Stimulated activated naive CD8-positive, alpha-beta T cell treated with anti-CD3 and anti-CD28 coated beads, Interleukin-15, amount 100 ng/mL, for 72 hours (primary cell): ENCODE measurements around the gene RBM15B.
"Not testable (repeated sequence)": the region's sequence is repeated elsewhere in the genome, so short reads cannot be mapped to it uniquely, and the experiment has no call there.

Experiments used
- ATAC-seq: fragments of 150-1000 bp; cut with Tn5 transposase; 2 replicates; pipeline ENCODE4 v1.10.0; 2021; ENCODE audit warnings: mild to moderate bottlenecking, moderate library complexity
- DNase-seq, 2 donors: peaks; one replicate each; pipeline ENCODE4 v3.0.0; 2021 to 2022
- H3K27ac Mint-ChIP-seq, 2 donors: one replicate each; pipeline ENCODE4 v1.8.0; 2022; ENCODE audit warnings: mild to moderate bottlenecking in 2 of 2, mixed read lengths in 2 of 2, moderate library complexity in 2 of 2
- H3K27me3 Mint-ChIP-seq: one replicate; pipeline ENCODE4 v1.8.0; 2022; ENCODE audit warnings: mixed read lengths
- H3K4me1 Mint-ChIP-seq: one replicate; pipeline ENCODE4 v1.8.0; 2022; ENCODE audit warnings: mild to moderate bottlenecking, mixed read lengths
- H3K4me3 Mint-ChIP-seq, 2 donors: one replicate each; pipeline ENCODE4 v1.8.0; 2022; ENCODE audit warnings: mild to moderate bottlenecking in 2 of 2, mixed read lengths in 2 of 2, moderate library complexity in 1 of 2
- H3K9me3 Mint-ChIP-seq, 2 donors: one replicate each; pipeline ENCODE4 v1.8.0; 2022; ENCODE audit warnings: mixed read lengths in 2 of 2

The RBM15B gene

GRCh38 chr3:51384726-51385473, 6.2 kb upstream of the RBM15B start, which contains the start of gene MANF:
Gene MANF (plus strand): TSS chr3:51385291. CDS start chr3:51385343, 52 bp downstream.
- Mint-ChIP-seq H3K27me3 (no peaks in the 10 kb centered on the region), H3K9me3 (no peaks in the 10 kb centered on the region), H3K4me1 (peaks cover 65% of the 10 kb centered on the region), H3K4me3 (peak within 1 kb of the TSS; percentile 92 to 98), H3K27ac (peak within 1 kb of the TSS; percentile 99)
- DNase-seq (peak; percentile 96 to 98), ATAC-seq (peak; percentile 98)

GRCh38 chr3:51385621-51386091, 5.4 kb upstream of the RBM15B start:
- H3K4me1 Mint-ChIP-seq, result peaks cover 68% of the 10 kb centered on the region
- H3K9me3 Mint-ChIP-seq, result no peaks in the 10 kb centered on the region

GRCh38 chr3:51386159-51386851, 4.8 kb upstream of the RBM15B start:
- H3K27ac Mint-ChIP-seq, result peak overlapping the region; percentile 99
- ATAC-seq, result no peak
- no peaks in the 10 kb centered on the region for H3K27me3 Mint-ChIP-seq
- peak overlapping the region; percentile 92 to 98 for H3K4me3 Mint-ChIP-seq
- H3K9me3 Mint-ChIP-seq, result no peaks in the 10 kb centered on the region
- H3K4me1 Mint-ChIP-seq, result peaks cover 69% of the 10 kb centered on the region
- peak in 1 of 2 donors; percentile 6 for DNase-seq

More at GRCh38 chr3:51385621-51386091, 5.4 kb upstream of the RBM15B start:
- H3K27me3 Mint-ChIP-seq, result no peaks in the 10 kb centered on the region
- DNase-seq, result no peak
- peak overlapping the region; percentile 99 for H3K27ac Mint-ChIP-seq
- ATAC-seq, result no peak
- H3K4me3 Mint-ChIP-seq, result peak overlapping the region; percentile 92 to 98

DNA sequence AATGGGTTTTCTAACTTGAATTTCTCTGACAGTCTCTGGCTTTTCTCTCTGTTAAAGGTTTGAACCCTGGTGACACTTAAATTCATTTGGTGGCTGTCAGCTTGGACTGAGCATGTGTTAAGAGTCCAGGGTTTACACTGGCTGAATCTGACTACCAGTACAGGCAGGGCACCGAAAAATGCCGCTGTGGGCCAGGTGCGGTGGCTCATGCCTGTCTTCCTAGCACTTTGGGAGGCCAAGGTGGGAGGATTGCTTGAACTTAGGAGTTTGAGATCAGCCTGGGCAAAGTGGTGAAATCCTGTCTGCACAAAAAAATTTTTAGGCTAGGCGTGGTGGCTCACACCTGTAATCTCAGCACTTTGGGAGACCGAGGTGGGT, 4.2 kb upstream of the RBM15B start:
- Mint-ChIP-seq H3K4me1 (peaks cover 69% of the 10 kb centered on the region), H3K4me3 (peak overlapping the region; percentile 92 to 98), H3K27ac (peak overlapping the region in 1 of 2 donors; percentile 99), H3K27me3 (no peaks in the 10 kb centered on the region), H3K9me3 (no peaks in the 10 kb centered on the region)
- no peak for ATAC-seq
- no peak for DNase-seq

DNA sequence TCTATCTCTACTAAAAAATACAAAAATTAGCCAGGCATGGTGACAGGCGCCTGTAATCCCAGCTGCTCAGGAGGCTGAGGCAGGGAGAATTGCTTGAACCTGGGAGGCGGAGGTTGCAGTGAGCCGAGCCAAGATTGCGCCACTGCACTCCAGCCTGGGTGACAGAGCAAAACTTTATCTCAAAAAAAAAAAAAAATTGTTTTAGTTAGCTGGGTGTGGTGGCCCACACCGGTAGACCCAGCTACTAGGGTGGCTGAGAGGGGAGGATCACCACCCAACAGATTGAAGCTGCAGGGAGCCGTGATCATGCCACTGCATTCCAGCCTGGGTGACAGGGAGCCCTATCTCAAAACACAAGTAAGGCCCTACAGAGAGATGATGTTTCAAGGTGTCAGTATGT, 3.8 kb upstream of the RBM15B start:
- DNase-seq, H3K27me3 Mint-ChIP-seq, ATAC-seq, H3K9me3 Mint-ChIP-seq: not testable (repeated sequence)
- Mint-ChIP-seq H3K4me3 (peak overlapping the region; percentile 92 to 98), H3K27ac (peak overlapping the region in 1 of 2 donors; percentile 30), H3K4me1 (peaks cover 71% of the 10 kb centered on the region)

DNA sequence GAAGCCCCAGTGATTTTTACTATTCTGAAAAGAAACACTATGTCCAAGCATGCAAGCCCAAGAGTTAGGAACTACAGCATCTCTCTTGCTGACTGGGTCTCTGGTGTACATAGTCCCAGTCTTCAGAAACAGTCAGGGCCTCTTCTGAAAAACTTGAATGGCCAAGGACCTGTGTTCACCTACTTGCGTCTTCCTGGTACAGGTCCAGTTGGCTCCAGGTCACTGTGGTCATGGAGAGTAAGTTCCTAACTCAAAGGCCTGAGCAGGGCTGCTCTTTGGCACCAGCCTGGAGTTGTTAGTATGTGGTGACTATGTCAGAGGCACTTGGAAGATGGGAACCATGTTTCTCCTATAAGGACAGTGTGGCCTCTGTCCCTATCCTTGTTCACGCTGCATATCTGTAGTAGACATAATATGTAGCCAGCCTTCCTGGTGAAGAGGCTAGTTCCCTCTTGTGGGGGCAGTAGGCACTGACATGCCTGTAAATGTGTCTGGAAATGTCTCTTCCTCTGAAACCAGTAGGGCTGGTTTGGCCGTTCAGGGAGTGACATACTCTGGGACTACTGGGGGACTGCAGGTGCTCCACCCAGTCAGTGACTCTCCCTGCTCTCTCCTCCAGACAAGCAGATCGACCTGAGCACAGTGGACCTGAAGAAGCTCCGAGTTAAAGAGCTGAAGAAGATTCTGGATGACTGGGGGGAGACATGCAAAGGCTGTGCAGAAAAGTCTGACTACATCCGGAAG, 2.6 kb upstream of the RBM15B start:
- no peak overlapping the region for H3K27ac Mint-ChIP-seq
- H3K4me1 Mint-ChIP-seq, result peaks cover 76% of the 10 kb centered on the region
- no peaks in the 10 kb centered on the region for H3K9me3 Mint-ChIP-seq
- ATAC-seq, result no peak
- H3K27me3 Mint-ChIP-seq, result no peaks in the 10 kb centered on the region
- no peak overlapping the region for H3K4me3 Mint-ChIP-seq
- DNase-seq, result no peak

DNA sequence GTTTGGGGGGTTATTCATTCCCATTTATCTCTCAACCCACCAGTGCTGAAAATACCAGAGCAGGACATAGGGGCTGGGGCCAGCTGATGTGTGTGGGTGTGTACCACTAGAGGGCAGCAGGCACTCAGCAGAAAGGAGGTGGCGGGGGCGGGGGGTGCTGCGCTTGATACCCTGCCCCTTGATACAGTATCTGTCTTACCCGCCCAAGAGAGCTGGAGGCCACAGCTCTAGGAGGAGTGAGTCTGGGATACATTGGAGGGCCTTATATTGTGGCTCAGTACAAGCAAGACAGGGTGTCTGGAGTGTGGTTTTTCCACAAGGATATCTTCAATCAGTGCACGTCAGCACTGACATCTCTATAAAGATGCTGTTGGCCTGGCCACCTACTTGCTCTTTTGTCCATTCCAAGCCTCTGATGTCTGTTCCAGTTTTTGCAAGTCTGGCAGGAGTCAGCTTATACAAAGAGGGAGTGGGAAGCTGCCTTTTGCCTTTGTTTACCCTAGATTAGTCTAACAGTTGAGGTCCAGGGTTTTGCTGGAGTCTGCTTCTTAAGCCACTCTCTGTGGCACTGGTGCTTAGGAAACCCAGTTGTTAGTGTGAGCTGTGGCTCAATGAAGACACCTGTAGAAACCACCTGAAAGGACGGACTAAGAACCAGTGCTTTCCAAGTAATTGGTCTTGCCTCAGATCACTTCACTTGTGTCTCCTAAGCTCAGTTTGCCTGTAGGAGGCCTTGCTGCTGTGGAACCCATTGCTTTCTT, 1.5 kb upstream of the RBM15B start:
- Mint-ChIP-seq H3K27ac (peak overlapping the region; percentile 30 to 49), H3K9me3 (no peaks in the 10 kb centered on the region), H3K4me1 (peaks cover 78% of the 10 kb centered on the region), H3K27me3 (no peaks in the 10 kb centered on the region), H3K4me3 (no peak overlapping the region)
- ATAC-seq (no peak), DNase-seq (peak; percentile 49 to 61)

GRCh38 chr3:51390246-51391074, 625 bp upstream of the RBM15B start:
- peak; percentile 29 for ATAC-seq

DNA sequence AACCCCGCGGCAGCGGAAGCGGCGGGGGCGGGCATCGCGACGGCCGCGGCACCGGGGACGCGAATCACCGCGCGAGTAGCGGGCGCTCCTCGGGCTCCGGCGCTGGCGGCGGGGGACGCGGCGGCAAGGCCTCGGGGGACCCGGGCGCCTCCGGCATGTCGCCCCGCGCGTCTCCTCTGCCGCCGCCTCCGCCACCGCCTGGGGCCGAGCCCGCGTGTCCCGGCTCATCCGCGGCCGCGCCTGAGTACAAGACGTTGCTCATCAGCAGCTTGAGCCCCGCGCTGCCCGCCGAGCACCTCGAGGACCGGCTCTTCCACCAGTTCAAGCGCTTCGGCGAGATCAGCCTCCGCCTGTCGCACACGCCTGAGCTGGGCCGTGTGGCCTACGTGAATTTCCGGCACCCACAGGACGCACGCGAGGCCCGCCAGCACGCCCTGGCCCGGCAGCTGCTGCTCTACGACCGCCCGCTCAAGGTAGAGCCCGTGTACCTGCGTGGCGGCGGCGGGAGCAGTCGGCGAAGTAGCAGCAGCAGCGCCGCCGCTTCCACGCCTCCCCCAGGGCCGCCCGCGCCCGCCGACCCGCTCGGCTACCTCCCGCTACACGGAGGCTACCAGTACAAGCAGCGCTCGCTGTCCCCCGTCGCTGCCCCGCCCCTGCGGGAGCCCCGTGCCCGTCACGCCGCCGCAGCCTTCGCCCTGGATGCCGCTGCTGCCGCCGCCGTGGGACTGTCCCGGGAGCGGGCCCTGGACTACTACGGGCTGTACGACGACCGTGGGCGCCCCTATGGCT, 675 bp downstream of the RBM15B start:
- no peaks in the 10 kb centered on the region for H3K27me3 Mint-ChIP-seq
- peak overlapping the region; percentile 96 to 97 for H3K27ac Mint-ChIP-seq
- peak; percentile 51 to 55 for DNase-seq
- peak overlapping the region; percentile 82 to 86 for H3K4me3 Mint-ChIP-seq
- H3K4me1 Mint-ChIP-seq, result peaks cover 83% of the 10 kb centered on the region
- H3K9me3 Mint-ChIP-seq, result no peaks in the 10 kb centered on the region
- ATAC-seq, result peak; percentile 18

More at GRCh38 chr3:51390246-51391074, 625 bp upstream of the RBM15B start:
- Mint-ChIP-seq H3K27ac (peak overlapping the region in 1 of 2 donors; percentile 42), H3K9me3 (no peaks in the 10 kb centered on the region), H3K27me3 (no peaks in the 10 kb centered on the region), H3K4me3 (peak overlapping the region; percentile 66 to 79), H3K4me1 (peaks cover 86% of the 10 kb centered on the region)
- peak in 1 of 2 donors; percentile 15 for DNase-seq

DNA sequence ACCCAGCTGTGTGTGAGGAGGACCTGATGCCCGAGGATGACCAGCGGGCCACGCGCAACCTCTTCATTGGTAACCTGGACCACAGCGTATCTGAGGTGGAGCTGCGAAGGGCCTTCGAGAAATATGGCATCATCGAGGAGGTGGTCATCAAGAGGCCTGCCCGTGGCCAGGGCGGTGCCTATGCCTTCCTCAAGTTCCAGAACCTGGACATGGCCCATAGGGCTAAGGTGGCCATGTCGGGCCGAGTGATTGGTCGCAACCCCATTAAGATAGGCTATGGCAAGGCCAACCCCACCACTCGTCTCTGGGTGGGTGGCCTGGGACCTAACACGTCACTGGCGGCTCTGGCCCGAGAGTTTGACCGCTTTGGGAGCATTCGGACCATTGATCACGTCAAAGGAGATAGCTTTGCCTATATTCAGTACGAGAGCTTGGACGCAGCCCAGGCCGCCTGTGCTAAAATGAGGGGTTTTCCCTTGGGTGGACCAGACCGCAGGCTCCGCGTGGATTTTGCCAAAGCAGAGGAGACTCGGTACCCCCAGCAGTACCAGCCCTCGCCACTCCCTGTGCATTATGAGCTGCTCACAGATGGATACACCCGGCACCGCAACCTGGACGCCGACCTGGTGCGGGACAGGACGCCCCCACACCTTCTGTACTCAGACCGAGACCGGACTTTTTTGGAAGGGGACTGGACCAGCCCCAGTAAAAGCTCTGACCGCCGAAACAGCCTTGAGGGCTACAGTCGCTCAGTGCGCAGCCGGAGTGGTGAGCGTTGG, 1.5 kb downstream of the RBM15B start:
- Mint-ChIP-seq H3K4me3 (peak overlapping the region; percentile 82 to 86), H3K27me3 (no peaks in the 10 kb centered on the region), H3K4me1 (peaks cover 81% of the 10 kb centered on the region), H3K9me3 (no peaks in the 10 kb centered on the region), H3K27ac (peak overlapping the region; percentile 96 to 97)
- ATAC-seq (no peak), DNase-seq (no peak)

- Mint-ChIP-seq H3K27ac (peak overlapping the region; percentile 69 to 87), H3K9me3 (no peaks in the 10 kb centered on the region), H3K4me1 (peaks cover 76% of the 10 kb centered on the region), H3K27me3 (no peaks in the 10 kb centered on the region), H3K4me3 (peak overlapping the region; percentile 82 to 86)
- ATAC-seq (no peak), DNase-seq (no peak)
Measured at GRCh38 chr3:51393134-51393495, 2.0 kb downstream of the RBM15B start.

GRCh38 chr3:51393564-51393963, 2.5 kb downstream of the RBM15B start:
- Mint-ChIP-seq H3K4me3 (peak overlapping the region; percentile 54 to 86), H3K9me3 (no peaks in the 10 kb centered on the region), H3K27ac (peak overlapping the region in 1 of 2 donors; percentile 87), H3K27me3 (no peaks in the 10 kb centered on the region), H3K4me1 (peaks cover 71% of the 10 kb centered on the region)
- no peak for DNase-seq
- no peak for ATAC-seq

DNA sequence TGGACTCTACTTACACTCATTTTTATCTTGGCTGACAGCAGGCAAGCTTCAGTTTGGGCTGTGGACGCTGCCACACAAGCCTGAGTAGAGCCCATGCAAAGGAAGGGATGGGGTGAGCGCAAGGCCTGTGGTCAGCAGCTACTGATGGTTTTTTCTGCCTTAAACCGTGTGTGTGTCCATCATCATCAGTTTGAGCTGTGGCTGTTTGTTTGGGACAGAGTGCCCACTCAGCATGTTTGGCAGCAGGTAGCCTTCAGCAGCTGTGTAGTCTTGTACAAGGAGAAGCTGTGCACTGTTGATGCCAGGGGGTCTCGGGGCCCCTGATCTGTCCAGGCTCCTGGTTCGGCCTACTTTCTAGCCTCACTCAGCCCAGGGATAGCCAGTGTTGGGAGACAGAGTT, 3.5 kb downstream of the RBM15B start:
- Mint-ChIP-seq H3K27me3 (no peaks in the 10 kb centered on the region), H3K9me3 (no peaks in the 10 kb centered on the region), H3K4me1 (peaks cover 62% of the 10 kb centered on the region), H3K4me3 (peak overlapping the region; percentile 8 to 53), H3K27ac (peak overlapping the region in 1 of 2 donors; percentile 89)
- DNase-seq (no peak), ATAC-seq (no peak)
